ENCODE measurements around the gene CDC73.

The CDC73 gene

GRCh38 chr1:193281894-193282293, 160.1 kb downstream of the CDC73 start:
- TF ChIP-seq YY1 (IDR thresholded peaks at IDR 0.05; ENCODE audit: low read depth): no peak
- TF ChIP-seq ZBTB7A (IDR thresholded peaks at IDR 0.05; ENCODE audit: low read depth): no peak
- TF ChIP-seq MAX (IDR thresholded peaks at IDR 0.05): no peak
- no peak for TF ChIP-seq TAF1 (IDR thresholded peaks at IDR 0.05; ENCODE audit: low read depth)
- no peak for TF ChIP-seq CEBPB (IDR thresholded peaks at IDR 0.05)
- no peak for TF ChIP-seq NFIC (IDR thresholded peaks at IDR 0.05)
- no peak for TF ChIP-seq TEAD4 (IDR thresholded peaks at IDR 0.05)
- TF ChIP-seq TCF12 (IDR thresholded peaks at IDR 0.05; ENCODE audit: low read depth): no peak
- TF ChIP-seq USF1 (IDR thresholded peaks at IDR 0.05): no peak
- no peak for TF ChIP-seq REST (IDR thresholded peaks at IDR 0.05; ENCODE audit: low read depth)
- TF ChIP-seq RAD21 (IDR thresholded peaks at IDR 0.05; ENCODE audit: low read depth): no peak
- TF ChIP-seq EGR1 (IDR thresholded peaks at IDR 0.05): no peak
- no peak for TF ChIP-seq FOXM1 (IDR thresholded peaks at IDR 0.05; ENCODE audit: borderline replicate concordance, low read depth)
- TF ChIP-seq EP300 (IDR thresholded peaks at IDR 0.05; ENCODE audit: borderline replicate concordance): no peak
- no peak for TF ChIP-seq CREB1 (IDR thresholded peaks at IDR 0.05; ENCODE audit: low read depth)

GRCh38 chr1:193283016-193283415, 161.2 kb downstream of the CDC73 start:
- TF ChIP-seq CREB1 (IDR thresholded peaks at IDR 0.05; ENCODE audit: low read depth) (no peak), RAD21 (IDR thresholded peaks at IDR 0.05; ENCODE audit: low read depth) (no peak), TEAD4 (IDR thresholded peaks at IDR 0.05) (no peak), CEBPB (IDR thresholded peaks at IDR 0.05) (no peak), USF1 (IDR thresholded peaks at IDR 0.05) (no peak), TCF12 (IDR thresholded peaks at IDR 0.05; ENCODE audit: low read depth) (no peak)

GRCh38 chr1:193284219-193284618, 162.4 kb downstream of the CDC73 start:
- TF ChIP-seq NFIC (IDR thresholded peaks at IDR 0.05) (no peak), TCF12 (IDR thresholded peaks at IDR 0.05; ENCODE audit: low read depth) (no peak), RAD21 (IDR thresholded peaks at IDR 0.05; ENCODE audit: low read depth) (no peak)

GRCh38 chr1:193285641-193286040, 163.8 kb downstream of the CDC73 start:
- TF ChIP-seq USF1 (IDR thresholded peaks at IDR 0.05): no peak
- no peak for TF ChIP-seq CEBPB (IDR thresholded peaks at IDR 0.05)
- no peak for TF ChIP-seq TEAD4 (IDR thresholded peaks at IDR 0.05)
- no peak for TF ChIP-seq EGR1 (IDR thresholded peaks at IDR 0.05)
- no peak for TF ChIP-seq RAD21 (IDR thresholded peaks at IDR 0.05; ENCODE audit: low read depth)
- TF ChIP-seq ZBTB7A (IDR thresholded peaks at IDR 0.05; ENCODE audit: low read depth): no peak
- no peak for TF ChIP-seq MAX (IDR thresholded peaks at IDR 0.05)
- no peak for TF ChIP-seq FOXM1 (IDR thresholded peaks at IDR 0.05; ENCODE audit: borderline replicate concordance, low read depth)
- TF ChIP-seq TCF12 (IDR thresholded peaks at IDR 0.05; ENCODE audit: low read depth): no peak
- TF ChIP-seq REST (IDR thresholded peaks at IDR 0.05; ENCODE audit: low read depth): no peak
- TF ChIP-seq YY1 (IDR thresholded peaks at IDR 0.05; ENCODE audit: low read depth): no peak
- no peak for TF ChIP-seq TAF1 (IDR thresholded peaks at IDR 0.05; ENCODE audit: low read depth)
- no peak for TF ChIP-seq CREB1 (IDR thresholded peaks at IDR 0.05; ENCODE audit: low read depth)
- TF ChIP-seq NFIC (IDR thresholded peaks at IDR 0.05): no peak
- TF ChIP-seq EP300 (IDR thresholded peaks at IDR 0.05; ENCODE audit: borderline replicate concordance): no peak

GRCh38 chr1:193293726-193294125, 171.9 kb downstream of the CDC73 start:
- TF ChIP-seq EP300 (IDR thresholded peaks at IDR 0.05; ENCODE audit: borderline replicate concordance) (no peak), TAF1 (IDR thresholded peaks at IDR 0.05; ENCODE audit: low read depth) (no peak), RAD21 (IDR thresholded peaks at IDR 0.05; ENCODE audit: low read depth) (no peak), FOXM1 (IDR thresholded peaks at IDR 0.05; ENCODE audit: borderline replicate concordance, low read depth) (no peak), MAX (IDR thresholded peaks at IDR 0.05) (no peak), ZBTB7A (IDR thresholded peaks at IDR 0.05; ENCODE audit: low read depth) (no peak), TEAD4 (IDR thresholded peaks at IDR 0.05) (no peak), CREB1 (IDR thresholded peaks at IDR 0.05; ENCODE audit: low read depth) (no peak), NFIC (IDR thresholded peaks at IDR 0.05) (no peak), CEBPB (IDR thresholded peaks at IDR 0.05) (no peak), USF1 (IDR thresholded peaks at IDR 0.05) (no peak), REST (IDR thresholded peaks at IDR 0.05; ENCODE audit: low read depth) (no peak), EGR1 (IDR thresholded peaks at IDR 0.05) (no peak), YY1 (IDR thresholded peaks at IDR 0.05; ENCODE audit: low read depth) (no peak), TCF12 (IDR thresholded peaks at IDR 0.05; ENCODE audit: low read depth) (no peak)

Measured in Ishikawa (cell line).